ENCODE data around the gene CLEC7A. TPM values are rescaled to one million over a fixed set of nuclear protein-coding genes. Genes with fewer than 3 reads are reported as not detected.

The CLEC7A gene
- 0.76 TPM for total RNA-seq
- polyA plus RNA-seq: under 1 TPM in 2 of 4 donors, not detected in 2; 0.40 to 0.88 TPM

- peak in 1 of 2 donors; percentile 34 for ATAC-seq (ENCODE audit: low read depth in 2 of 2)
- H3K4me3 Mint-ChIP-seq: peak within 1 kb of the TSS in 1 of 4 donors; percentile 64
- Histone ChIP-seq H3K27ac (ENCODE audit: insufficient read depth, low read length, poor library complexity, severe bottlenecking) (no peak within 1 kb of the TSS), H3K4me1 (ENCODE audit: control insufficient read depth, insufficient read depth, low read length, poor library complexity, severe bottlenecking) (peaks cover 5% of the 10 kb centered on the region), H3K27me3 (ENCODE audit: control insufficient read depth, insufficient read depth, low read length) (no peaks in the 10 kb centered on the region), H3K4me3 (ENCODE audit: low read depth, low read length) (peak within 1 kb of the TSS; percentile 37), H3K36me3 (ENCODE audit: control insufficient read depth, insufficient read depth, low read length) (no peaks in the 10 kb centered on the region), H3K9me3 (ENCODE audit: control insufficient read depth in 2 of 2, low read length in 2 of 2) (no peaks in the 10 kb centered on the region)
- peaks cover 0 to 1% (median 0%) of the 10 kb centered on the region in 7 donors for H3K9me3 Mint-ChIP-seq
- H3K36me3 Mint-ChIP-seq: no peaks in the 10 kb centered on the region
- DNase-seq: peak in 1 of 3 donors; percentile 50
- H3K27me3 Mint-ChIP-seq: peaks cover 8% of the 10 kb centered on the region
- peaks cover 5 to 14% (median 7%) of the 10 kb centered on the region in 4 donors for H3K4me1 Mint-ChIP-seq
- H3K27ac Mint-ChIP-seq: peak within 1 kb of the TSS in 2 of 3 donors; percentile 38 to 53
Measured at GRCh38 chr12:10130042-10130441, at the start of gene CLEC7A. CLEC7A (minus strand) TSS chr12:10130199; CDS start chr12:10130082, 117 bp downstream.

- no peak overlapping the region for H3K27ac Mint-ChIP-seq
- H3K9me3 Mint-ChIP-seq: no peaks in the 10 kb centered on the region
- H3K27me3 ChIP-seq (ENCODE audit: control insufficient read depth, insufficient read depth, low read length): peaks cover 8% of the 10 kb centered on the region
- peaks cover 34% of the 10 kb centered on the region for H3K27me3 Mint-ChIP-seq
- DNase-seq (no peak), ATAC-seq (ENCODE audit: low read depth in 2 of 2) (no peak)
- H3K9me3 ChIP-seq (ENCODE audit: control insufficient read depth in 2 of 2, low read length in 2 of 2): no peaks in the 10 kb centered on the region
- no peak overlapping the region for H3K4me3 ChIP-seq (ENCODE audit: low read depth, low read length)
- no peaks in the 10 kb centered on the region for H3K36me3 Mint-ChIP-seq
- no peak overlapping the region for H3K27ac ChIP-seq (ENCODE audit: insufficient read depth, low read length, poor library complexity, severe bottlenecking)
- H3K4me3 Mint-ChIP-seq: no peak overlapping the region
- H3K36me3 ChIP-seq (ENCODE audit: control insufficient read depth, insufficient read depth, low read length): no peaks in the 10 kb centered on the region
- no peaks in the 10 kb centered on the region for H3K4me1 ChIP-seq (ENCODE audit: control insufficient read depth, insufficient read depth, low read length, poor library complexity, severe bottlenecking)
- no peaks in the 10 kb centered on the region for H3K4me1 Mint-ChIP-seq
Measured at GRCh38 chr12:10179776-10180181, 49.8 kb upstream of the CLEC7A start.

GRCh38 chr12:10178821-10179220, 48.8 kb upstream of the CLEC7A start, which contains the start of gene TMEM52B:
TMEM52B (plus strand) TSS chr12:10179032; CDS start chr12:10179575, 543 bp downstream.
- H3K36me3 ChIP-seq (ENCODE audit: control insufficient read depth, insufficient read depth, low read length): no peaks in the 10 kb centered on the region
- H3K4me3 ChIP-seq (ENCODE audit: low read depth, low read length): no peak within 1 kb of the TSS
- H3K36me3 Mint-ChIP-seq: no peaks in the 10 kb centered on the region
- ATAC-seq (ENCODE audit: low read depth in 2 of 2) (no peak), DNase-seq (no peak)
- peaks cover 42% of the 10 kb centered on the region for H3K27me3 Mint-ChIP-seq
- no peak within 1 kb of the TSS for H3K27ac ChIP-seq (ENCODE audit: insufficient read depth, low read length, poor library complexity, severe bottlenecking)
- H3K27ac Mint-ChIP-seq: no peak within 1 kb of the TSS
- no peaks in the 10 kb centered on the region for H3K4me1 Mint-ChIP-seq
- no peaks in the 10 kb centered on the region for H3K9me3 ChIP-seq (ENCODE audit: control insufficient read depth in 2 of 2, low read length in 2 of 2)
- peaks cover 8% of the 10 kb centered on the region for H3K27me3 ChIP-seq (ENCODE audit: control insufficient read depth, insufficient read depth, low read length)
- no peaks in the 10 kb centered on the region for H3K9me3 Mint-ChIP-seq
- no peak within 1 kb of the TSS for H3K4me3 Mint-ChIP-seq
- H3K4me1 ChIP-seq (ENCODE audit: control insufficient read depth, insufficient read depth, low read length, poor library complexity, severe bottlenecking): no peaks in the 10 kb centered on the region

GRCh38 chr12:10175846-10176636, 46.0 kb upstream of the CLEC7A start:
- Mint-ChIP-seq H3K36me3 (no peaks in the 10 kb centered on the region), H3K27ac (no peak overlapping the region)

GRCh38 chr12:10174986-10175614, 45.1 kb upstream of the CLEC7A start:
- no peak overlapping the region for H3K27ac ChIP-seq (ENCODE audit: insufficient read depth, low read length, poor library complexity, severe bottlenecking)
- H3K4me1 ChIP-seq (ENCODE audit: control insufficient read depth, insufficient read depth, low read length, poor library complexity, severe bottlenecking): no peaks in the 10 kb centered on the region
- Mint-ChIP-seq H3K9me3 (no peaks in the 10 kb centered on the region), H3K4me1 (no peaks in the 10 kb centered on the region), H3K27me3 (peaks cover 54% of the 10 kb centered on the region), H3K36me3 (no peaks in the 10 kb centered on the region), H3K27ac (no peak overlapping the region), H3K4me3 (no peak overlapping the region)
- DNase-seq (no peak), ATAC-seq (ENCODE audit: low read depth in 2 of 2) (no peak)
- no peak overlapping the region for H3K4me3 ChIP-seq (ENCODE audit: low read depth, low read length)
- no peaks in the 10 kb centered on the region for H3K9me3 ChIP-seq (ENCODE audit: control insufficient read depth in 2 of 2, low read length in 2 of 2)
- no peaks in the 10 kb centered on the region for H3K36me3 ChIP-seq (ENCODE audit: control insufficient read depth, insufficient read depth, low read length)
- peaks cover 6% of the 10 kb centered on the region for H3K27me3 ChIP-seq (ENCODE audit: control insufficient read depth, insufficient read depth, low read length)

More at GRCh38 chr12:10175846-10176636, 46.0 kb upstream of the CLEC7A start:
- no peaks in the 10 kb centered on the region for H3K4me1 ChIP-seq (ENCODE audit: control insufficient read depth, insufficient read depth, low read length, poor library complexity, severe bottlenecking)
- H3K9me3 Mint-ChIP-seq: no peaks in the 10 kb centered on the region
- H3K9me3 ChIP-seq (ENCODE audit: control insufficient read depth in 2 of 2, low read length in 2 of 2): no peaks in the 10 kb centered on the region
- H3K4me3 Mint-ChIP-seq: no peak overlapping the region
- no peaks in the 10 kb centered on the region for H3K36me3 ChIP-seq (ENCODE audit: control insufficient read depth, insufficient read depth, low read length)
- H3K27me3 Mint-ChIP-seq: peaks cover 50% of the 10 kb centered on the region
- ATAC-seq (ENCODE audit: low read depth in 2 of 2): no peak
- DNase-seq: no peak
- H3K4me1 Mint-ChIP-seq: no peaks in the 10 kb centered on the region
- H3K27ac ChIP-seq (ENCODE audit: insufficient read depth, low read length, poor library complexity, severe bottlenecking): no peak overlapping the region
- no peak overlapping the region for H3K4me3 ChIP-seq (ENCODE audit: low read depth, low read length)
- peaks cover 6% of the 10 kb centered on the region for H3K27me3 ChIP-seq (ENCODE audit: control insufficient read depth, insufficient read depth, low read length)

- Histone ChIP-seq H3K36me3 (ENCODE audit: control insufficient read depth, insufficient read depth, low read length) (no peaks in the 10 kb centered on the region), H3K4me1 (ENCODE audit: control insufficient read depth, insufficient read depth, low read length, poor library complexity, severe bottlenecking) (no peaks in the 10 kb centered on the region), H3K9me3 (ENCODE audit: control insufficient read depth in 2 of 2, low read length in 2 of 2) (no peaks in the 10 kb centered on the region), H3K27ac (ENCODE audit: insufficient read depth, low read length, poor library complexity, severe bottlenecking) (no peak within 1 kb of the TSS), H3K27me3 (ENCODE audit: control insufficient read depth, insufficient read depth, low read length) (peaks cover 6% of the 10 kb centered on the region), H3K4me3 (ENCODE audit: low read depth, low read length) (no peak within 1 kb of the TSS)
- H3K4me1 Mint-ChIP-seq: no peaks in the 10 kb centered on the region
- DNase-seq: no peak
- H3K27me3 Mint-ChIP-seq: peaks cover 56% of the 10 kb centered on the region
- no peak within 1 kb of the TSS for H3K27ac Mint-ChIP-seq
- ATAC-seq (ENCODE audit: low read depth in 2 of 2): no peak
- H3K36me3 Mint-ChIP-seq: no peaks in the 10 kb centered on the region
- H3K9me3 Mint-ChIP-seq: no peaks in the 10 kb centered on the region
- H3K4me3 Mint-ChIP-seq: no peak within 1 kb of the TSS
Measured at GRCh38 chr12:10171973-10172728, 42.2 kb upstream of the CLEC7A start, which contains the start of gene OLR1. OLR1 (minus strand) TSS chr12:10172132; CDS start chr12:10172077, 55 bp downstream.

- H3K4me3 ChIP-seq (ENCODE audit: low read depth, low read length): no peak overlapping the region
- Mint-ChIP-seq H3K4me3 (no peak overlapping the region), H3K9me3 (no peaks in the 10 kb centered on the region), H3K4me1 (no peaks in the 10 kb centered on the region), H3K27ac (no peak overlapping the region), H3K36me3 (no peaks in the 10 kb centered on the region), H3K27me3 (peaks cover 55% of the 10 kb centered on the region)
- no peak overlapping the region for H3K27ac ChIP-seq (ENCODE audit: insufficient read depth, low read length, poor library complexity, severe bottlenecking)
- DNase-seq (no peak), ATAC-seq (ENCODE audit: low read depth in 2 of 2) (no peak)
- H3K27me3 ChIP-seq (ENCODE audit: control insufficient read depth, insufficient read depth, low read length): peaks cover 3% of the 10 kb centered on the region
- H3K36me3 ChIP-seq (ENCODE audit: control insufficient read depth, insufficient read depth, low read length): no peaks in the 10 kb centered on the region
- H3K9me3 ChIP-seq (ENCODE audit: control insufficient read depth in 2 of 2, low read length in 2 of 2): no peaks in the 10 kb centered on the region
- no peaks in the 10 kb centered on the region for H3K4me1 ChIP-seq (ENCODE audit: control insufficient read depth, insufficient read depth, low read length, poor library complexity, severe bottlenecking)
Measured at GRCh38 chr12:10170216-10170615, 40.2 kb upstream of the CLEC7A start.
